RCC 7860 (cell line): ENCODE data around the gene B4GALT1.

Experiments
- DNase-seq: peaks from one replicate; pipeline ENCODE4 v3.0.0-alpha.2; 2015; ENCODE audit warnings: low spot score
- FAIRE-seq: peaks from 2 replicates; lab custom pipeline; 2012; peaks lifted over from hg19 to GRCh38; lab: Jason Lieb, UNC

The B4GALT1 gene

GRCh38 chr9:33065157-33066076 lies 101.7 kb downstream of the B4GALT1 start:
- DNase-seq (no peak), FAIRE-seq (no peak)
